CD14-positive monocyte (primary cell): ENCODE results near the gene ABCG4. TPM values are rescaled to one million over a fixed set of nuclear protein-coding genes. Genes with fewer than 3 reads are reported as not detected.

Experiments used
- DNase-seq, 3 donors: peaks; one replicate each; pipeline ENCODE4 v3.0.0-alpha.2; 2011 to 2022
- H2AFZ ChIP-seq: 2 replicates; pipeline ENCODE4 v1.6.0; 2012; ENCODE audit warnings: mild to moderate bottlenecking, low read depth, low read length, inconsistent platforms; ENCODE audit not compliant: insufficient read depth, poor library complexity, severe bottlenecking
- H3K27ac ChIP-seq, 2 donors: 1 replicate in 1 of 2; 2 replicates in 1 of 2; pipeline ENCODE4 v1.5.1; 2012 to 2013; ENCODE audit warnings: low read length in 2 of 2, control low read depth in 1 of 2, inconsistent platforms in 1 of 2, low read depth in 1 of 2, mild to moderate bottlenecking in 1 of 2
- H3K27me3 ChIP-seq, 2 donors: one replicate each; pipeline versions ENCODE4 v1.6.0 to v1.6.1; 2011 to 2013; ENCODE audit warnings: low read length in 2 of 2; ENCODE audit not compliant: control insufficient read depth in 2 of 2, insufficient read depth in 2 of 2
- H3K36me3 ChIP-seq, 2 donors: replicated peaks in 1 of 2; 1 replicate in 1 of 2; 2 replicates in 1 of 2; pipeline versions ENCODE4 v1.5.1 to v1.6.1; 2012 to 2013; ENCODE audit warnings: low read length in 2 of 2, control low read depth in 1 of 2, inconsistent platforms in 1 of 2, mild to moderate bottlenecking in 1 of 2; ENCODE audit not compliant: insufficient read depth in 2 of 2, control insufficient read depth in 1 of 2
- H3K4me1 ChIP-seq, 2 donors: 1 replicate in 1 of 2; 2 replicates in 1 of 2; pipeline versions ENCODE4 v1.5.1 to v1.6.1; 2012 to 2013; ENCODE audit warnings: low read length in 2 of 2, control low read depth in 1 of 2, inconsistent platforms in 1 of 2, mild to moderate bottlenecking in 1 of 2, moderate library complexity in 1 of 2; ENCODE audit not compliant: insufficient read depth in 2 of 2, control insufficient read depth in 1 of 2
- H3K4me2 ChIP-seq: replicated peaks from 2 replicates; pipeline ENCODE3; 2012; ENCODE audit warnings: low read length, moderate library complexity, mild to moderate bottlenecking; ENCODE audit not compliant: poor library complexity, severe bottlenecking; ENCODE audit errors: extremely low read depth
- H3K4me3 ChIP-seq, 3 experiments: fragments of 200-600 bp in 1 of 3; sonication (generic) in 1 of 3; replicated peaks in 1 of 3; 1 replicate in 2 of 3; 2 replicates in 1 of 3; pipeline ENCODE4 v1.5.1; 2011 to 2013; ENCODE audit warnings: low read length in 3 of 3, mild to moderate bottlenecking in 3 of 3, control low read depth in 2 of 3, low read depth in 2 of 3, inconsistent platforms in 1 of 3, moderate library complexity in 1 of 3
- H3K79me2 ChIP-seq: 2 replicates; pipeline ENCODE4 v1.6.0; 2012; ENCODE audit warnings: mild to moderate bottlenecking, control low read depth, inconsistent platforms, low read length, moderate library complexity; ENCODE audit not compliant: insufficient read depth
- H3K9ac ChIP-seq: 2 replicates; pipeline ENCODE4 v1.6.0; 2017; ENCODE audit warnings: low read length, mild to moderate bottlenecking; ENCODE audit not compliant: insufficient read depth, poor library complexity, severe bottlenecking
- H3K9me3 ChIP-seq, 2 donors: replicated peaks in 1 of 2; 1 replicate in 1 of 2; 2 replicates in 1 of 2; pipeline versions ENCODE4 v1.5.1 to v1.6.1; 2012 to 2013; ENCODE audit warnings: low read length in 2 of 2, control low read depth in 1 of 2; ENCODE audit not compliant: control insufficient read depth in 1 of 2, insufficient read depth in 1 of 2
- H4K20me1 ChIP-seq: 2 replicates; pipeline ENCODE4 v1.6.0; 2012; ENCODE audit warnings: mild to moderate bottlenecking, low read length, control low read depth, moderate library complexity; ENCODE audit not compliant: insufficient read depth
- H3K27ac Mint-ChIP-seq, 7 donors: one replicate each; pipeline ENCODE4 v1.8.0; 2020; ENCODE audit warnings: mild to moderate bottlenecking in 7 of 7, mixed read lengths in 7 of 7, moderate library complexity in 6 of 7, inconsistent platforms in 2 of 7
- H3K27me3 Mint-ChIP-seq, 3 donors: one replicate each; pipeline ENCODE4 v1.8.0; 2021 to 2022; ENCODE audit warnings: low read depth in 3 of 3, mild to moderate bottlenecking in 3 of 3, mixed read lengths in 3 of 3, moderate library complexity in 3 of 3, inconsistent platforms in 1 of 3
- H3K36me3 Mint-ChIP-seq, 2 donors: one replicate each; pipeline ENCODE4 v1.8.0; 2020; ENCODE audit warnings: mixed read lengths in 2 of 2, inconsistent platforms in 1 of 2, mild to moderate bottlenecking in 1 of 2
- H3K4me1 Mint-ChIP-seq: one replicate; pipeline ENCODE4 v1.8.0; 2020; ENCODE audit warnings: mild to moderate bottlenecking, mixed read lengths
- H3K4me3 Mint-ChIP-seq, 2 donors: one replicate each; pipeline ENCODE4 v1.8.0; 2020; ENCODE audit warnings: mild to moderate bottlenecking in 2 of 2, mixed read lengths in 2 of 2, moderate library complexity in 1 of 2
- H3K9me3 Mint-ChIP-seq, 7 donors: one replicate each; pipeline ENCODE4 v1.8.0; 2020 to 2022; ENCODE audit warnings: mixed read lengths in 7 of 7, mild to moderate bottlenecking in 6 of 7, moderate library complexity in 6 of 7, inconsistent platforms in 2 of 7
- CTCF ChIP-seq: fragments of 200-600 bp; IDR thresholded peaks from one replicate; pipeline ENCODE4 v1.8.0; 2022; ENCODE audit warnings: antibody characterized with exemption, mild to moderate bottlenecking
- WGBS: methylation state at CpG from one replicate; pipeline ENCODE4 v1.1.5; 2013; ENCODE audit warnings: missing lambda C conversion rate; ENCODE audit not compliant: insufficient coverage; 5-methylcytosine and 5-hydroxymethylcytosine counted together
- intact Hi-C, 2 donors: fragments of 100-400 bp; cut with micrococcal nuclease; formaldehyde crosslinking; loops; one replicate each; pipeline versions ENCODE4 v1.15.0 to v1.15.1; 2023
- polyA plus RNA-seq, 3 donors: library from polyadenylated mRNA; depleted of rRNA in 1 of 3; unstranded in 2 of 3; stranded (reverse) in 1 of 3; fragments of 300-500 nt in 2 of 3; fragments of >200 nt in 1 of 3; fragmentation: Illumina TruSeq in 2 of 3; gene quantifications; 1 replicate in 2 of 3; 2 replicates in 1 of 3; pipeline ENCODE4 v1.2.3, GENCODE V29; 2012 to 2021

The ABCG4 gene
- polyA plus RNA-seq, 3 donors, result 0.04 TPM; not detected in 2

GRCh38 chr11:119103793-119104192 is 45.1 kb upstream of the ABCG4 start:
- peaks cover 0 to 3% of the 10 kb centered on the region in 2 donors for H3K36me3 ChIP-seq
- H3K9ac ChIP-seq, result no peak overlapping the region
- Mint-ChIP-seq H3K4me1 (peaks cover 62% of the 10 kb centered on the region), H3K4me3 (no peak overlapping the region), H3K36me3 (peaks cover 3 to 5% of the 10 kb centered on the region in 2 donors), H3K27ac (peak overlapping the region in 3 of 7 donors; percentile 24 to 54 (median 45)), H3K27me3 (no peaks in the 10 kb centered on the region), H3K9me3 (peaks cover 0 to 2% (median 0%) of the 10 kb centered on the region in 7 donors)
- peaks cover 57% of the 10 kb centered on the region for H3K79me2 ChIP-seq
- TF ChIP-seq CTCF, result no peak
- peaks cover 25% of the 10 kb centered on the region for H4K20me1 ChIP-seq
- no peak overlapping the region for H3K27ac ChIP-seq
- H3K4me2 ChIP-seq, result no peak overlapping the region
- H3K9me3 ChIP-seq, result no peaks in the 10 kb centered on the region
- intact Hi-C loops, result loop anchor here (5.0 kb wide), 2 partner anchors 36 to 86 kb away; partner anchors contain the start of genes VPS11 (in 2 of the 2), RPS25 (in 1 of the 2) and TRAPPC4 (in 1 of the 2)
- 100% methylated on average over 1 of the region's 4 CpGs for WGBS
- peaks cover 51 to 69% of the 10 kb centered on the region in 2 donors for H3K4me1 ChIP-seq
- H2AFZ ChIP-seq, result no peak overlapping the region
- H3K27me3 ChIP-seq, result no peaks in the 10 kb centered on the region
- DNase-seq, result no peak
- no peak overlapping the region for H3K4me3 ChIP-seq

- peak within 1 kb of the TSS; percentile 75 for H2AFZ ChIP-seq
- H3K4me2 ChIP-seq, result peak within 1 kb of the TSS; percentile 90
- no peaks in the 10 kb centered on the region for H3K27me3 Mint-ChIP-seq
- peaks cover 65% of the 10 kb centered on the region for H3K79me2 ChIP-seq
- H4K20me1 ChIP-seq, result peaks cover 45% of the 10 kb centered on the region
- peak within 1 kb of the TSS; percentile 95 to 100 (median 99) for H3K27ac Mint-ChIP-seq
- WGBS, result 0% methylated on average over 34 of the region's 49 CpGs
- peak; percentile 92 to 95 (median 93) for DNase-seq
- H3K4me1 ChIP-seq, result peaks cover 47 to 70% of the 10 kb centered on the region in 2 donors
- peak within 1 kb of the TSS; percentile 89 to 97 for H3K4me3 Mint-ChIP-seq
- peak within 1 kb of the TSS; percentile 81 for H3K9ac ChIP-seq
- H3K36me3 Mint-ChIP-seq, result peaks cover 24 to 29% of the 10 kb centered on the region in 2 donors
- H3K9me3 ChIP-seq, result no peaks in the 10 kb centered on the region
- intact Hi-C loops, result loop anchor here in 1 of 2 donors (2.0 to 5.0 kb wide), 2 partner anchors 14 to 180 kb away; partner anchors contain the start of genes BCL9L and HINFP
- H3K9me3 Mint-ChIP-seq, result no peaks in the 10 kb centered on the region
- H3K27ac ChIP-seq, result peak within 1 kb of the TSS; percentile 86 to 93
- H3K36me3 ChIP-seq, result peaks cover 22 to 25% of the 10 kb centered on the region in 2 donors
- no peak for TF ChIP-seq CTCF
- H3K4me3 ChIP-seq, result peak within 1 kb of the TSS; percentile 85 to 93 (median 92)
- H3K4me1 Mint-ChIP-seq, result peaks cover 65% of the 10 kb centered on the region
- H3K27me3 ChIP-seq, result no peaks in the 10 kb centered on the region
These were observed 42.0 kb upstream of the ABCG4 start, which contains the start of gene C2CD2L for GRCh38 chr11:119106564-119107537. C2CD2L (plus strand) TSS chr11:119107344; CDS start chr11:119107742, 398 bp downstream.
